Colonic mucosa (tissue), 4 donors: ENCODE measurements around the gene SNRPD1. TPM values are rescaled to one million over a fixed set of nuclear protein-coding genes. Genes with fewer than 3 reads are reported as not detected.
"Not testable (repeated sequence)": the region's sequence is repeated elsewhere in the genome, so short reads cannot be mapped to it uniquely, and the experiment has no call there.

ENCODE experiments used
- DNase-seq: peaks from one replicate; pipeline ENCODE4 v3.0.0-alpha.2; 2020
- H3K27ac ChIP-seq: fragments of 200-600 bp; one replicate; pipeline ENCODE4 v1.8.0; 2021
- H3K27me3 ChIP-seq: fragments of 200-600 bp; one replicate; pipeline ENCODE4 v1.8.0; 2021
- H3K36me3 ChIP-seq: fragments of 200-600 bp; one replicate; pipeline ENCODE4 v1.8.0; 2021
- H3K4me1 ChIP-seq: fragments of 200-600 bp; one replicate; pipeline ENCODE4 v1.8.0; 2021; ENCODE audit warnings: mild to moderate bottlenecking
- H3K4me3 ChIP-seq: fragments of 200-600 bp; one replicate; pipeline ENCODE4 v1.8.0; 2021
- H3K9ac ChIP-seq, 2 donors: one replicate each; pipeline ENCODE4 v1.7.0; 2013; ENCODE audit warnings: control low read depth in 2 of 2, low read depth in 2 of 2, low read length in 2 of 2
- H3K9me3 ChIP-seq: fragments of 200-600 bp; one replicate; pipeline ENCODE4 v1.8.0; 2021
- intact Hi-C: fragments of 100-400 bp; cut with DNase I; formaldehyde crosslinking; loops from one replicate; pipeline ENCODE4 v1.14.1; 2022
- total RNA-seq, 2 donors: library from RNA; stranded (reverse); fragmentation: NEBNext Ultra II Directional in 1 of 2; extraction: Animal tissue kit (Norgen Biotek cat#: 25700) in 1 of 2; gene quantifications; one replicate each; pipeline ENCODE4 v1.2.1, GENCODE V29; 2021
- TF ChIP-seq, protein P1 (sequence below): fragments of 200-600 bp; IDR thresholded peaks from one replicate; pipeline ENCODE4 v1.8.0; 2022; ENCODE audit warnings: antibody characterized with exemption, mild to moderate bottlenecking
- donor health status: healthy.
- donor health status: DM: no; HTN: no; CAD: no.
- donor health status: DM: no; HTN: no; CAD: no.

The SNRPD1 gene
- total RNA-seq, 2 donors from 2014 or later = 34.0 to 75.7 TPM

DNA sequence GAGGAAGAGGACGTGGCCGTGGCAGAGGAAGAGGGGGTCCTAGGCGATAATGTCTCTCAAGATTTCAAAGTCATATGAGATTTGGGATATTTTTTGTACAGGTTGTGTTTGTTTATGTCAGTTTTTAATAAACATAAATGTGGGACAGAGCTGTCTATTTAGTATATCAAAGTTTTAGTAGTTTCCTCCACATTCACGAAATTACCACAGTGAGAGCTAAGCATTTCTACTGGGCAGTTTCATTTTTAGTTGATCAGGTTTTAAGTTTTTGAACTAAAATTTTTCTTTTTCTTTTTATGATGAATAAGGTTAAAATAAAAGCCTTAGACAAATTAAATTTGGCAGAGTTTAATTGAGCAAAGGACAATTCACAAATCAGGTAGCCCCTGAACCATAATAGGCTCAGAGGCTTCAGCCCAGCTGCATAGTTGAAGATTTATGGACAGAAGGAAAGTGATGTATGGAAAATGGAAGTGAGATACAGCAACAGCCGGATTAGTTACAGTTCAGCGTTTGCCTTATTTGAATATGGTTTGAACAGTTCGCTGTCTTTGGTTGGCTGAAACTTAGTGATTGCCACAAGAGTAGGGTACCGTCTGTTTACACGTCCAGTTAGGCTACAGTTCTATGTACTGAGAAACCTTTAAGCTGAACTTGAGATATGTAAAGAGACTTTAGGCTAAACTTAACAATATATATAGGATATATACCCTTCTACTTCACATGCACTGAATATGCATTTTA, 17.1 kb downstream of the SNRPD1 start:
- H3K4me3 ChIP-seq = no peak overlapping the region
- DNase-seq = no peak
- H3K36me3 ChIP-seq = peaks cover 6% of the 10 kb centered on the region
- no peaks in the 10 kb centered on the region for H3K27me3 ChIP-seq
- TF ChIP-seq, protein P1, sequence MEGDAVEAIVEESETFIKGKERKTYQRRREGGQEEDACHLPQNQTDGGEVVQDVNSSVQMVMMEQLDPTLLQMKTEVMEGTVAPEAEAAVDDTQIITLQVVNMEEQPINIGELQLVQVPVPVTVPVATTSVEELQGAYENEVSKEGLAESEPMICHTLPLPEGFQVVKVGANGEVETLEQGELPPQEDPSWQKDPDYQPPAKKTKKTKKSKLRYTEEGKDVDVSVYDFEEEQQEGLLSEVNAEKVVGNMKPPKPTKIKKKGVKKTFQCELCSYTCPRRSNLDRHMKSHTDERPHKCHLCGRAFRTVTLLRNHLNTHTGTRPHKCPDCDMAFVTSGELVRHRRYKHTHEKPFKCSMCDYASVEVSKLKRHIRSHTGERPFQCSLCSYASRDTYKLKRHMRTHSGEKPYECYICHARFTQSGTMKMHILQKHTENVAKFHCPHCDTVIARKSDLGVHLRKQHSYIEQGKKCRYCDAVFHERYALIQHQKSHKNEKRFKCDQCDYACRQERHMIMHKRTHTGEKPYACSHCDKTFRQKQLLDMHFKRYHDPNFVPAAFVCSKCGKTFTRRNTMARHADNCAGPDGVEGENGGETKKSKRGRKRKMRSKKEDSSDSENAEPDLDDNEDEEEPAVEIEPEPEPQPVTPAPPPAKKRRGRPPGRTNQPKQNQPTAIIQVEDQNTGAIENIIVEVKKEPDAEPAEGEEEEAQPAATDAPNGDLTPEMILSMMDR = no peak
- H3K27ac ChIP-seq = no peak overlapping the region
- H3K4me1 ChIP-seq = no peaks in the 10 kb centered on the region
- H3K9me3 ChIP-seq = no peaks in the 10 kb centered on the region
- intact Hi-C loops = no loop called here
- no peak overlapping the region for H3K9ac ChIP-seq

DNA sequence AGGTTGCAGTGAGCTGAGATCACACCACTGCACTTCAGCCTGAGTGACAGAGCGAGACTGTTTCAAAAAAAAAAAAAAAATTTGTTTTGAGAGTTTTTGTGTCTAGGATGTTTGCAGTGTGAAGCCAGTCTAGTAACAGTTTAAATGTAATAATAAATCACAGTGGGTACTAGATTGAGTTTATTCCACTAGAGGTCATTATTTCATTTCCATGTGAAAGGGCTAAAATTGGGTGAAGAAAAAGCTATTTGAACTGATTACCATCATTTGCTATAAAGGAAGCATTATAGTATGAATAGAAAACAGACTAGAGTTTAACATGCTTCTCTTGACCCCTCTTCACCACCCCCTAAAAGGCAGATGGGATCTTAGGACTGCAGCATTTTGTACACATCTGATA, 20.3 kb downstream of the SNRPD1 start:
- H3K27me3 ChIP-seq = no peaks in the 10 kb centered on the region
- H3K9me3 ChIP-seq = no peaks in the 10 kb centered on the region
- intact Hi-C loops = no loop called here
- no peak overlapping the region for H3K27ac ChIP-seq
- TF ChIP-seq, protein P1 = no peak
- no peaks in the 10 kb centered on the region for H3K4me1 ChIP-seq
- H3K4me3 ChIP-seq = no peak overlapping the region
- no peak for DNase-seq
- no peak overlapping the region for H3K9ac ChIP-seq
- peaks cover 6% of the 10 kb centered on the region for H3K36me3 ChIP-seq

DNA sequence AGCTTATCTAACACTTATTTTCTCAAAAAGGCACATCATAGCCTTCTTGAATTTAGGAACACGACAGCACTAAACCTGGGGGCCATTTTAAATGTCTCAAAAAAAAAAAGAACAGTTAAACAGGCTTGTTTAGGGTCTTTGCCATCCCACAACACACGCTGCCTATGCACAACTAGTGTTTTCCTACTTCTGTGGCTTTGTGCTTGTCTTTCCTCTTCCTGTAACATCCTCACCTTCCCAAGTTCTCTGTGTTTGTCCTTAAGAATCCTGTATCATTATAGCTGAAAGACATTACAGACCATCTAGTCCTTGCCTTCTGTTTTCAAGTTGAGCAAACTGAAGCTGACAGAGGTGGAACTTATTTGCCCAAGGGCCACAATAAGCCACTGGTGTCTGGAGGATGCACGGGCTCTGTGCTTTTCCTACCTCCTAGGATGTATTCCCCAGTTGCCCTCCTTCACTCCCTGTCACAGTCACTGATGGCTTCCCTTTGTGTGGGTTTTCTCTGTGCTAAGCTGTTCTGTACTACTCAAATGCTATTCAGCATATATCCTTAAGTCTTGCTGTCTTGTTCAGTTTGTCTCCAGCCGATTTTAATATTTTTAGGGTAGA, 22.6 kb downstream of the SNRPD1 start:
- peaks cover 6% of the 10 kb centered on the region for H3K36me3 ChIP-seq
- no peaks in the 10 kb centered on the region for H3K9me3 ChIP-seq
- TF ChIP-seq, protein P1 = no peak
- no peak overlapping the region for H3K27ac ChIP-seq
- H3K4me1 ChIP-seq = no peaks in the 10 kb centered on the region
- no peaks in the 10 kb centered on the region for H3K27me3 ChIP-seq
- H3K4me3 ChIP-seq = no peak overlapping the region
- intact Hi-C loops = no loop called here
- no peak overlapping the region for H3K9ac ChIP-seq
- DNase-seq = no peak

DNA sequence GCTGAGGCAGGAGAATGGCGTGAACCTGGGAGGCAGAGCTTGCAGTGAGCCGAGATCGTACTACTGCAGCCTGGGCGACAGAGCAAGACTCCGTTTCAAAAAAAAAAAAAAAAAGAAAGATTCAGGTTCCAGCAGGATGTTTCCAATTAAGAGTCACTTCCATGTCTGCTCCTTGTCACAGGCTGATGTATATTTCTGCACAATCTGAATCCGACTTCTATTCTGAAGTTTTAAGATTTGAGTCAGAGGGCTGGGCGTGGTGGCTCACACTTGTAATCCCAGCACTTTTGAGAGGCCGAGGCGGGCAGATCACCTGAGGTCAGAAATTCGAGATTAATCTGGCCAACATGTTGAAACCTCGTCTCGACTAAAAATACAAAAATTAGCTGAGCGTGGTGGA, 24.7 kb downstream of the SNRPD1 start:
- intact Hi-C loops = no loop called here
- no peak overlapping the region for H3K4me3 ChIP-seq

DNA sequence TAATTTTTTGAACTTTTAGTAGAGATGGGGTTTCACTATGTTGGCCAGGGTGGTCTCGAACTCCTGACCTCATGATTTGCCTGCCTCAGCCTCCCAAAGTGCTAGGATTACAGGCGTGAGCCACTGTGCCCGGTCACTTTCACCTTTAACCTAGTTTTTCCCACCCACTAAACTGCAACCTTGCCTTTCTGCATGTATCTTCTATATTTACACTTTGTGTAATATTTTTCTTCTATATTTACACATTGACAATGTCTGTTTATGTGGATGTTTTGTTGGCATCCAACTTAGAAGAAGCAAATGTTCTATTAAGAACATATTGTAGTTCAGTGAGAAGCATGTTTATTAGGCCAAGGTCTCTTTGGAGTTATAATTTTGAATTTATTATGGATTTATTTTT, 26.7 kb downstream of the SNRPD1 start:
- TF ChIP-seq, protein P1 = no peak
- Histone ChIP-seq H3K27ac (no peak overlapping the region), H3K4me1 (no peaks in the 10 kb centered on the region), H3K36me3 (no peaks in the 10 kb centered on the region), H3K4me3 (no peak overlapping the region), H3K27me3 (no peaks in the 10 kb centered on the region), H3K9ac (no peak overlapping the region), H3K9me3 (no peaks in the 10 kb centered on the region)
- no peak for DNase-seq
- intact Hi-C loops = no loop called here

More for the DNA sequence above, 24.7 kb downstream of the SNRPD1 start:
- H3K27ac ChIP-seq = no peak overlapping the region
- H3K9me3 ChIP-seq = no peaks in the 10 kb centered on the region
- no peak overlapping the region for H3K9ac ChIP-seq
- TF ChIP-seq, protein P1 = no peak
- no peaks in the 10 kb centered on the region for H3K27me3 ChIP-seq
- DNase-seq = no peak
- H3K4me1 ChIP-seq = no peaks in the 10 kb centered on the region
- peaks cover under 1% of the 10 kb centered on the region for H3K36me3 ChIP-seq

DNA sequence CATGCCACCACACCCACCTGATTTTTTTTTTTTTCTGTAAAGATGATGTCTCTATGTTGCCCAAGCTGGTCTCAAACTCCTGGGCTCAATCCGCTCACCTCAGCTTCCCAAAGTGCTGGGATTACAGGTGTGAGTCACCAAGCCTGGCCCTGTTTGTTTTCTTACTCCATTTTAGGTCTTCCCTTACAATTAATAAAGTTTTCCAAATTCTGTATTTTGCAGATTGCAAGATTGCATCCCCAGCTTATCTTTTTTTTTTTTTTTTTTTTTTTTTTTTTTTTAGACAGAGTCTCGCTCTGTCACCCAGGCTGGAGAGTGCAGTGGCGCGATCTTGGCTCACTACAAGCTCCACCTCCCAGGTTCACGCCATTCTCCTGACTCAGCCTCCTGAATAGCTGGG, 28.3 kb downstream of the SNRPD1 start:
- H3K27ac ChIP-seq, H3K4me1 ChIP-seq, H3K36me3 ChIP-seq, H3K4me3 ChIP-seq, intact Hi-C loops, H3K9ac ChIP-seq, H3K9me3 ChIP-seq, H3K27me3 ChIP-seq, DNase-seq: not testable (repeated sequence)
